Hematopoietic multipotent progenitor cell treated with erythropoietin and hydrocortisone succinate and interleukin-3 and kit ligand, for 8 days (in vitro differentiated cells): ENCODE results near the gene R3HCC1L.

Experiments
- DNase-seq: peaks from one replicate; pipeline ENCODE4 v3.0.0-alpha.2; 2015

R3HCC1L gene

GRCh38 chr10:98134431-98135221 is at the start of gene R3HCC1L:
Gene R3HCC1L, plus strand, starts transcription at chr10:98134657. Its CDS starts 73,458 bp downstream, at chr10:98208115.
- peak; percentile 92 for DNase-seq

GRCh38 chr10:98085238-98085637 is 49.2 kb upstream of the R3HCC1L start:
- DNase-seq, result no peak

- DNase-seq, result no peak
These were observed 47.4 kb upstream of the R3HCC1L start for GRCh38 chr10:98086837-98087708.

- no peak for DNase-seq
These were observed 46.1 kb upstream of the R3HCC1L start for GRCh38 chr10:98088186-98088971.

- no peak for DNase-seq
These were observed 43.6 kb upstream of the R3HCC1L start for GRCh38 chr10:98090822-98091221.

GRCh38 chr10:98096316-98096715 is 38.1 kb upstream of the R3HCC1L start:
- DNase-seq, result no peak

GRCh38 chr10:98096731-98097130 is 37.7 kb upstream of the R3HCC1L start:
- no peak for DNase-seq

- no peak for DNase-seq
These were observed 37.3 kb upstream of the R3HCC1L start for GRCh38 chr10:98097175-98097574.

- DNase-seq, result no peak
These were observed 36.8 kb upstream of the R3HCC1L start for GRCh38 chr10:98097616-98098015.

GRCh38 chr10:98098247-98098646 is 36.2 kb upstream of the R3HCC1L start:
- DNase-seq, result no peak

- no peak for DNase-seq
These were observed 34.0 kb upstream of the R3HCC1L start for GRCh38 chr10:98100476-98100875.

GRCh38 chr10:98101366-98101765 is 33.1 kb upstream of the R3HCC1L start:
- DNase-seq, result no peak

GRCh38 chr10:98104125-98104524 is 30.3 kb upstream of the R3HCC1L start:
- DNase-seq, result no peak

GRCh38 chr10:98106531-98106930 is 27.9 kb upstream of the R3HCC1L start:
- DNase-seq, result no peak

GRCh38 chr10:98107644-98108430 is 26.6 kb upstream of the R3HCC1L start:
- no peak for DNase-seq

GRCh38 chr10:98110356-98110755 is 24.1 kb upstream of the R3HCC1L start:
- DNase-seq, result no peak

GRCh38 chr10:98115031-98115787 is 19.2 kb upstream of the R3HCC1L start:
- DNase-seq, result no peak

GRCh38 chr10:98119891-98120290 is 14.6 kb upstream of the R3HCC1L start:
- no peak for DNase-seq

- no peak for DNase-seq
These were observed 8.4 kb upstream of the R3HCC1L start for GRCh38 chr10:98125940-98126631.

- DNase-seq, result no peak
These were observed 5.7 kb upstream of the R3HCC1L start for GRCh38 chr10:98128802-98129201.

- no peak for DNase-seq
These were observed 2.8 kb upstream of the R3HCC1L start for GRCh38 chr10:98131619-98132018.
